ENCODE data around the gene KLHDC7B. TPM values are rescaled to one million over a fixed set of nuclear protein-coding genes. Genes with fewer than 3 reads are reported as not detected.

Gene KLHDC7B
- total and polyA plus RNA-seq, 10 of the 15 experiments (the other 5 are each of a cell fraction or from before 2014, with no cell fraction given): 0.05 to 2.2 (median 0.93) TPM; not detected in 2

- DNase-seq (ENCODE audit: low read depth, low spot score) (no peak), FAIRE-seq (no peak), ATAC-seq (no peak)
- in situ Hi-C loops (cut with MboI) (loop anchor here (10.0 kb wide), 1 partner anchor 242 kb away; the partner anchor contains the start of gene HDAC10), intact Hi-C loops (cut with micrococcal nuclease; ENCODE audit: unreplicated experiment) (loop anchor here (5.0 kb wide), 1 partner anchor 245 kb away; the partner anchor contains the start of gene HDAC10)
- Histone ChIP-seq H3K79me2 (ENCODE audit: control insufficient read depth, insufficient read depth, low read length) (no peaks in the 10 kb centered on the region), H3K4me3 (no peak overlapping the region), H3K9ac (ENCODE audit: control insufficient read depth, insufficient read depth, low read length) (no peak overlapping the region), H3K4me1 (ENCODE audit: control insufficient read depth, insufficient read depth, low read length) (no peaks in the 10 kb centered on the region), H3K9me3 (replicated peaks; ENCODE audit: control insufficient read depth, insufficient read depth, low read length) (no peaks in the 10 kb centered on the region), H3K4me2 (ENCODE audit: control insufficient read depth, insufficient read depth) (no peak overlapping the region), H3K27ac (ENCODE audit: control insufficient read depth, insufficient read depth) (no peak overlapping the region), H3K36me3 (ENCODE audit: control insufficient read depth in 2 of 2, insufficient read depth in 2 of 2, low read length in 1 of 2) (no peaks in the 10 kb centered on the region), H3K27me3 (replicated peaks in 1 of 2; ENCODE audit: control insufficient read depth in 2 of 2, insufficient read depth in 2 of 2, low read length in 1 of 2) (no peaks in the 10 kb centered on the region), H2AFZ (ENCODE audit: control insufficient read depth, low read depth, low read length) (no peak overlapping the region), H4K20me1 (ENCODE audit: control insufficient read depth, insufficient read depth) (no peaks in the 10 kb centered on the region)
- TF ChIP-seq BCLAF1 (IDR thresholded peaks at IDR 0.05) (no peak), JUNB (IDR thresholded peaks at IDR 0.05) (no peak), E2F8 (IDR thresholded peaks at IDR 0.05; ENCODE audit: low read depth, partially characterized antibody) (no peak)
- ChIA-PET CTCF (interaction anchor here (0.9 to 4.8 kb wide), 16 partner anchors 11 to 353 kb away, joined by 3 to 29 read pairs (median 8); partner anchors contain the start of genes LMF2, MIOX and NCAPH2), POLR2A (interaction anchor here (1.4 kb wide), 1 partner anchor 29 kb away, joined by 4 read pairs; the partner anchor contains the start of gene SCO2), RAD21 (ENCODE audit: unreplicated experiment) (interaction anchor here (0.5 to 3.0 kb wide), 9 partner anchors 12 to 256 kb away, joined by 3 to 16 read pairs (median 5); partner anchors contain the start of genes PLXNB2 and SCO2), SMC1A (ENCODE audit: uncharacterized antibody, unreplicated experiment) (interaction anchor here (0.7 to 2.1 kb wide), 5 partner anchors 24 to 254 kb away, joined by 4 to 8 read pairs (median 5); partner anchors contain the start of gene TUBGCP6)
- BruUV-seq (replicated peaks): no TSS peak
- 31% methylated on average over 6 of the region's 6 CpGs for WGBS (ENCODE audit: insufficient coverage, insufficient replicate concordance, low lambda C conversion rate, missing lambda C conversion rate)
These were observed 48.6 kb upstream of the KLHDC7B start for GRCh38 chr22:50497093-50497492.

Data from GM12878 (cell line).